ENCODE data around the gene PVALEF. TPM values are rescaled to one million over a fixed set of nuclear protein-coding genes. Genes with fewer than 3 reads are reported as not detected.

The PVALEF gene
- total RNA-seq, 1 experiment from 2014 or later, result not detected

- no peaks in the 10 kb centered on the region for H3K23me2 ChIP-seq (ENCODE audit: insufficient read length, low read depth, low read length, poor library complexity, severe bottlenecking)
- H4K20me1 ChIP-seq (ENCODE audit: control insufficient read depth, insufficient read depth, insufficient read length), result no peaks in the 10 kb centered on the region
- H3K9me3 ChIP-seq (ENCODE audit: control insufficient read depth, low read depth, low read length), result no peaks in the 10 kb centered on the region
- TF ChIP-seq CTCF (conservative IDR thresholded peaks at IDR 0.05), result no peak
- H4K91ac ChIP-seq (ENCODE audit: insufficient read length, low read depth, low read length), result no peak overlapping the region
- H3K4ac ChIP-seq (ENCODE audit: low read depth, low read length), result no peak overlapping the region
- no peak overlapping the region for H3K27ac ChIP-seq (ENCODE audit: insufficient read length, low read depth, low read length)
- no peaks in the 10 kb centered on the region for H3K79me1 ChIP-seq (ENCODE audit: insufficient read depth, low read depth, low read length, poor library complexity, severe bottlenecking)
- no peak overlapping the region for H2BK5ac ChIP-seq (ENCODE audit: insufficient read length, low read length)
- no peak overlapping the region for H3K23ac ChIP-seq (ENCODE audit: insufficient read length, low read depth, low read length)
- no peak overlapping the region for H3K56ac ChIP-seq (ENCODE audit: insufficient read length, low read depth, low read length)
- no CpG with 5 or more reads among the region's 10 CpGs for WGBS (ENCODE audit: extremely low coverage, insufficient read length, low lambda C conversion rate)
- H3K79me2 ChIP-seq (ENCODE audit: insufficient read depth, low read length), result no peaks in the 10 kb centered on the region
- no peaks in the 10 kb centered on the region for H3K36me3 Mint-ChIP-seq (ENCODE audit: insufficient read depth in 1 of 3, low read depth in 3 of 3)
- H3K4me2 ChIP-seq (ENCODE audit: insufficient read depth, insufficient read length, low read length), result no peak overlapping the region
- H3K27me3 ChIP-seq (ENCODE audit: insufficient read depth, low read length), result no peaks in the 10 kb centered on the region
- H3K18ac ChIP-seq (ENCODE audit: insufficient read length, low read depth, low read length), result no peak overlapping the region
- no peak overlapping the region for H3K27ac Mint-ChIP-seq
- no peak overlapping the region for H2BK12ac ChIP-seq (ENCODE audit: insufficient read length, low read depth, low read length)
- H2BK20ac ChIP-seq (ENCODE audit: low read depth, low read length, poor library complexity, severe bottlenecking), result no peak overlapping the region
- H3T11ph ChIP-seq (ENCODE audit: low read length), result no peak overlapping the region
- no peak overlapping the region for H4K5ac ChIP-seq (ENCODE audit: insufficient read length, low read depth, low read length)
- no peak overlapping the region for H2AFZ ChIP-seq (ENCODE audit: low read length)
- H2BK120ac ChIP-seq (ENCODE audit: low read depth, low read length, poor library complexity, severe bottlenecking), result no peak overlapping the region
- H3K4me1 ChIP-seq (ENCODE audit: insufficient read depth, low read length), result no peaks in the 10 kb centered on the region
- DNase-seq, result no peak
- peaks cover 2 to 4% of the 10 kb centered on the region in 2 experiments; a peak in 1 of 4 replicates for H3K4me1 Mint-ChIP-seq
- no peak overlapping the region for H2AK5ac ChIP-seq (ENCODE audit: insufficient read length, low read length)
- no peak overlapping the region for H4K8ac ChIP-seq (replicated peaks; ENCODE audit: insufficient read length, low read depth, low read length)
- H3K27me3 Mint-ChIP-seq (ENCODE audit: low read depth), result no peaks in the 10 kb centered on the region
- H3K14ac ChIP-seq (ENCODE audit: insufficient read depth, low read length), result no peak overlapping the region
- no peak overlapping the region for H3K9ac ChIP-seq (ENCODE audit: extremely low read depth, insufficient read length, low read length)
- no peak overlapping the region for H2BK15ac ChIP-seq (ENCODE audit: low read depth, low read length)
- no peak overlapping the region for H3K4me3 Mint-ChIP-seq
- H3K9me3 Mint-ChIP-seq, result no peaks in the 10 kb centered on the region
Observed at GRCh38 chr17:81183316-81183715, 18.0 kb downstream of the PVALEF start.

Measured in H9 (cell line).